Loucy (cell line): ENCODE data around the gene CCDC148.

Source experiments
- EZH2phosphoT487 ChIP-seq: fragments of 200-600 bp; IDR thresholded peaks from 2 replicates; pipeline ENCODE4 v1.6.1; 2018; ENCODE audit warnings: antibody characterized with exemption, mild to moderate bottlenecking, moderate library complexity, borderline replicate concordance
- TF ChIP-seq, protein P1 (sequence below): fragments of 200-600 bp; sonication (generic); conservative IDR thresholded peaks from 2 replicates; pipeline ENCODE4 v1.5.1; 2014; ENCODE audit warnings: mild to moderate bottlenecking, antibody characterized with exemption, low read length

DNA sequence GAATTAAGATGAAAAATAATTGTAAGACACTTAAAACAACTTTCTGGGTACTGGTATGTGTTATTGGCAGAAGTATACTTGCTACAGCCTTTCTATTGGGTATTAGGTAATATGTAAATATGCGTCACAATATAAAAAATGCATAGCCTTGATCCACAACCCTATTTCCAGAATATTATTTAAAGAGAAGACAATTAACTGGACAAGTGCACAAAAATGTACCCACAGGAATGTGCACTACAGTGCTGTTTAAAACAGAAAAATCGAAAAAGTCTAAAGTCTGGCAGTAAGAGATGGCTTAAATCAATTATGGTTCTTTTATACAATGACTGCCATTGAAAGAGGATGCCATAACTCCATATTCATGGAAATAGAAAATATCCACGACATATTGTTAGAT lies 205.2 kb downstream of the CCDC148 start:
- TF ChIP-seq, protein P1, sequence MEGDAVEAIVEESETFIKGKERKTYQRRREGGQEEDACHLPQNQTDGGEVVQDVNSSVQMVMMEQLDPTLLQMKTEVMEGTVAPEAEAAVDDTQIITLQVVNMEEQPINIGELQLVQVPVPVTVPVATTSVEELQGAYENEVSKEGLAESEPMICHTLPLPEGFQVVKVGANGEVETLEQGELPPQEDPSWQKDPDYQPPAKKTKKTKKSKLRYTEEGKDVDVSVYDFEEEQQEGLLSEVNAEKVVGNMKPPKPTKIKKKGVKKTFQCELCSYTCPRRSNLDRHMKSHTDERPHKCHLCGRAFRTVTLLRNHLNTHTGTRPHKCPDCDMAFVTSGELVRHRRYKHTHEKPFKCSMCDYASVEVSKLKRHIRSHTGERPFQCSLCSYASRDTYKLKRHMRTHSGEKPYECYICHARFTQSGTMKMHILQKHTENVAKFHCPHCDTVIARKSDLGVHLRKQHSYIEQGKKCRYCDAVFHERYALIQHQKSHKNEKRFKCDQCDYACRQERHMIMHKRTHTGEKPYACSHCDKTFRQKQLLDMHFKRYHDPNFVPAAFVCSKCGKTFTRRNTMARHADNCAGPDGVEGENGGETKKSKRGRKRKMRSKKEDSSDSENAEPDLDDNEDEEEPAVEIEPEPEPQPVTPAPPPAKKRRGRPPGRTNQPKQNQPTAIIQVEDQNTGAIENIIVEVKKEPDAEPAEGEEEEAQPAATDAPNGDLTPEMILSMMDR = no peak
- TF ChIP-seq EZH2phosphoT487 = no peak
